T-helper 2 cell treated with Interferon-gamma antibody and Interleukin-4, amounts not matched to agents 100 ng/mL and 5 ng/mL, for 36 hours (primary cell): ENCODE results near the gene ANKEF1. TPM values are rescaled to one million over a fixed set of nuclear protein-coding genes. Genes with fewer than 3 reads are reported as not detected.

Experiments used
- intact Hi-C: fragments of 100-400 bp; cut with micrococcal nuclease; formaldehyde crosslinking; loops from one replicate; pipeline ENCODE4 v1.15.1; 2023
- total RNA-seq: library from RNA; stranded (reverse); gene quantifications from 2 replicates; pipeline ENCODE4 v1.2.3, GENCODE V29; 2022

ANKEF1 gene
- total RNA-seq, 1 donor from 2014 or later: 2.4 TPM

- intact Hi-C loops: no loop called here
Observed at GRCh38 chr20:10078403-10078802, 43.6 kb downstream of the ANKEF1 start.

- intact Hi-C loops: no loop called here
Observed at GRCh38 chr20:10079964-10080363, 45.2 kb downstream of the ANKEF1 start.

- intact Hi-C loops: no loop called here
Observed at GRCh38 chr20:10080574-10080973, 45.8 kb downstream of the ANKEF1 start.

- intact Hi-C loops: loop anchor here (1.0 to 5.0 kb wide), 2 partner anchors 112 to 473 kb away; no protein-coding TSS in a partner anchor
Observed at GRCh38 chr20:10089871-10090587, 55.2 kb downstream of the ANKEF1 start.

- intact Hi-C loops: loop anchor here (1.0 to 5.0 kb wide), 2 partner anchors 112 to 473 kb away; no protein-coding TSS in a partner anchor
Observed at GRCh38 chr20:10090588-10091166, 55.9 kb downstream of the ANKEF1 start.

- intact Hi-C loops: loop anchor here (5.0 kb wide), 1 partner anchor 476 kb away; no protein-coding TSS in a partner anchor
Observed at GRCh38 chr20:10093087-10093591, 58.4 kb downstream of the ANKEF1 start.

- intact Hi-C loops: loop anchor here (5.0 kb wide), 1 partner anchor 477 kb away; no protein-coding TSS in a partner anchor
Observed at GRCh38 chr20:10094566-10095173, 59.9 kb downstream of the ANKEF1 start.

- intact Hi-C loops: no loop called here
Observed at GRCh38 chr20:10096790-10097189, 62.0 kb downstream of the ANKEF1 start.

- intact Hi-C loops: no loop called here
Observed at GRCh38 chr20:10105046-10105445, 70.3 kb downstream of the ANKEF1 start.

Other genes starting within 250 kb of the ANKEF1 start
- gene PAK5, start 195.9 kb upstream of the ANKEF1 start, total RNA-seq: not detected in 2 replicates
- gene SNAP25, start 183.8 kb downstream of the ANKEF1 start, total RNA-seq: 0.18 and 0.48 TPM in 2 replicates